HCT116 (cell line): ENCODE data around the gene CDK5RAP2. TPM values are rescaled to one million over a fixed set of nuclear protein-coding genes. Genes with fewer than 3 reads are reported as not detected.

Source experiments
- ATAC-seq: fragments of 200-7000 bp; cut with Tn5 transposase; 2 replicates; pipeline ENCODE4 v1.9.1; 2020; ENCODE audit warnings: mild to moderate bottlenecking, moderate library complexity
- BruUV-seq: library from RNA; stranded (reverse); fragments of 400-500 nt; replicated peaks from 2 replicates; lab custom pipeline; 2021; lab: Mats Ljungman, UMichigan
- CTCF ChIA-PET: fragments of 300-600 bp; sonication (Branson Sonifier 250); formaldehyde crosslinking; loops from one replicate; lab custom pipeline; 2021; ENCODE audit warnings: antibody characterized with exemption; lab: Charles Lee
- POLR2A ChIA-PET: fragments of 300-600, 350-600 bp; sonication (Branson Sonifier 250); formaldehyde crosslinking; loops from one replicate; lab custom pipeline; 2021; ENCODE audit warnings: antibody characterized with exemption; lab: Charles Lee
- RAD21 ChIA-PET, 2 experiments: fragments of 300-600 bp; sonication (Branson Sonifier 250); formaldehyde crosslinking; loops; one replicate each; lab custom pipeline; 2023; ENCODE audit warnings: low total read pairs in 2 of 2; ENCODE audit not compliant: uncharacterized antibody in 2 of 2, unreplicated experiment in 2 of 2, low non-redundant PET in 1 of 2; lab: Charles Lee
- DNase-seq: peaks from one replicate; pipeline ENCODE4 v3.0.0-alpha.2; 2010; ENCODE audit warnings: low read depth, low spot score
- H2AFZ ChIP-seq: fragments of 200-600 bp; shearing (Covaris generic), sonication (generic); 2 replicates; pipeline ENCODE4 v1.6.1; 2017; ENCODE audit warnings: low read depth, mixed run types, mixed read lengths, antibody characterized with exemption, low read length; ENCODE audit not compliant: poor library complexity, severe bottlenecking
- H3K27ac ChIP-seq: 2 replicates; pipeline ENCODE4 v1.5.1; 2012; ENCODE audit warnings: low read depth, low read length
- H3K27me3 ChIP-seq: fragments of 200-600 bp; sonication (generic); 2 replicates; pipeline ENCODE4 v1.6.1; 2016; ENCODE audit warnings: mixed run types, low read length, mixed read lengths; ENCODE audit not compliant: insufficient read depth
- H3K36me3 ChIP-seq, 2 experiments: fragments of 200-500 bp in 1 of 2; fragments of 200-600 bp in 1 of 2; sonication (Bioruptor generic) in 1 of 2; sonication (generic) in 1 of 2; 2 replicates each; pipeline versions ENCODE4 v1.5.1 to v1.6.1; 2014 to 2016; ENCODE audit warnings: low read length in 2 of 2, inconsistent platforms in 1 of 2, mixed read lengths in 1 of 2, mixed run types in 1 of 2; ENCODE audit not compliant: insufficient read depth in 2 of 2, control insufficient read depth in 1 of 2
- H3K4me1 ChIP-seq, 2 experiments: fragments of 200-600 bp in 1 of 2; sonication (generic) in 1 of 2; 2 replicates each; pipeline versions ENCODE4 v1.5.1 to v1.6.1; 2012 to 2017; ENCODE audit warnings: low read length in 2 of 2, inconsistent platforms in 1 of 2, mild to moderate bottlenecking in 1 of 2, mixed read lengths in 1 of 2, mixed run types in 1 of 2, moderate library complexity in 1 of 2; ENCODE audit not compliant: insufficient read depth in 2 of 2, control insufficient read depth in 1 of 2
- H3K4me2 ChIP-seq: fragments of 200-600 bp; sonication (generic); 2 replicates; pipeline ENCODE4 v1.6.1; 2017; ENCODE audit warnings: mixed run types, low read length, mixed read lengths
- H3K4me3 ChIP-seq, 2 experiments: fragments of 200-600 bp in 1 of 2; sonication (generic) in 1 of 2; replicated peaks in 1 of 2; 2 replicates each; pipeline ENCODE4 v1.5.1; 2011 to 2016; ENCODE audit warnings: low read length in 2 of 2, control low read depth in 1 of 2, low read depth in 1 of 2, mild to moderate bottlenecking in 1 of 2, mixed read lengths in 1 of 2, mixed run types in 1 of 2
- H3K79me2 ChIP-seq: fragments of 200-600 bp; sonication (generic); 2 replicates; pipeline ENCODE4 v1.6.1; 2017; ENCODE audit warnings: mild to moderate bottlenecking, mixed run types, low read length, moderate library complexity, mixed read lengths; ENCODE audit not compliant: insufficient read depth
- H3K9ac ChIP-seq: fragments of 200-600 bp; sonication (generic); 2 replicates; pipeline ENCODE4 v1.6.1; 2016; ENCODE audit warnings: low read length, mixed read lengths
- H3K9me2 ChIP-seq: fragments of 200-600 bp; sonication (generic), shearing (Covaris generic); 2 replicates; pipeline ENCODE4 v1.6.1; 2017; ENCODE audit warnings: mixed run types, mild to moderate bottlenecking, moderate library complexity; ENCODE audit not compliant: insufficient read depth
- H3K9me3 ChIP-seq, 2 experiments: fragments of 200-500 bp in 1 of 2; fragments of 200-600 bp in 1 of 2; sonication (Bioruptor generic) in 1 of 2; sonication (generic) in 1 of 2; 2 replicates each; pipeline ENCODE4 v1.6.1; 2014 to 2017; ENCODE audit warnings: low read length in 2 of 2, mixed read lengths in 2 of 2, inconsistent platforms in 1 of 2, low read depth in 1 of 2, mild to moderate bottlenecking in 1 of 2, mixed run types in 1 of 2, moderate library complexity in 1 of 2; ENCODE audit not compliant: control insufficient read depth in 1 of 2, insufficient read depth in 1 of 2
- H4K20me1 ChIP-seq: fragments of 200-600 bp; sonication (generic), shearing (Covaris generic); 2 replicates; pipeline ENCODE4 v1.6.1; 2017; ENCODE audit warnings: mixed run types, mild to moderate bottlenecking, moderate library complexity; ENCODE audit not compliant: insufficient read depth
- CEBPB ChIP-seq: IDR thresholded peaks from 2 replicates; pipeline ENCODE4 v1.6.1; 2012; ENCODE audit warnings: low read depth
- EGR1 ChIP-seq: IDR thresholded peaks from 2 replicates; pipeline ENCODE4 v1.6.1; 2012; ENCODE audit warnings: low read depth
- EZH2phosphoT487 ChIP-seq: fragments of 200-600 bp; IDR thresholded peaks from 2 replicates; pipeline ENCODE4 v1.6.1; 2018; ENCODE audit warnings: antibody characterized with exemption, borderline replicate concordance
- FOSL1 ChIP-seq: IDR thresholded peaks from 2 replicates; pipeline ENCODE4 v1.6.1; 2012; ENCODE audit warnings: low read depth
- JUND ChIP-seq: IDR thresholded peaks from 2 replicates; pipeline ENCODE4 v1.6.1; 2012
- POLR2A ChIP-seq: IDR thresholded peaks from 2 replicates; pipeline ENCODE4 v1.7.0; 2011; ENCODE audit warnings: borderline replicate concordance; ENCODE audit not compliant: insufficient read depth, insufficient read length; ENCODE audit errors: extremely low read depth
- POLR2AphosphoS5 ChIP-seq: IDR thresholded peaks from 2 replicates; pipeline ENCODE4 v1.6.1; 2011; ENCODE audit warnings: mild to moderate bottlenecking, low read depth, low read length, moderate library complexity
- RAD21 ChIP-seq: IDR thresholded peaks from 2 replicates; pipeline ENCODE4 v1.6.1; 2012; ENCODE audit warnings: low read depth, mild to moderate bottlenecking
- SIN3A ChIP-seq: IDR thresholded peaks from 2 replicates; pipeline ENCODE4 v1.6.1; 2012; ENCODE audit warnings: low read depth
- SP1 ChIP-seq: IDR thresholded peaks from 2 replicates; pipeline ENCODE4 v1.6.1; 2012; ENCODE audit warnings: low read depth
- SRF ChIP-seq: IDR thresholded peaks from 2 replicates; pipeline ENCODE4 v1.6.1; 2012; ENCODE audit warnings: low read depth
- TCF7L2 ChIP-seq: IDR thresholded peaks from 2 replicates; pipeline ENCODE4 v1.7.0; 2011; ENCODE audit warnings: borderline replicate concordance, inconsistent platforms; ENCODE audit not compliant: insufficient read depth, insufficient read length; ENCODE audit errors: extremely low read depth
- YY1 ChIP-seq: IDR thresholded peaks from 2 replicates; pipeline ENCODE4 v1.6.1; 2011; ENCODE audit warnings: low read length, low read depth, moderate library complexity, mild to moderate bottlenecking; ENCODE audit not compliant: insufficient replicate concordance; ENCODE audit errors: extremely low read depth
- ZNF274 ChIP-seq: fragments of 200-500 bp; sonication (Bioruptor generic); IDR thresholded peaks from 2 replicates; pipeline ENCODE4 v1.6.1; 2014; ENCODE audit warnings: mild to moderate bottlenecking, low read depth, low read length, inconsistent platforms
- intact Hi-C: fragments of 100-400 bp; cut with micrococcal nuclease; formaldehyde crosslinking; loops from 2 replicates; pipeline ENCODE4 v1.10.0; 2022
- total RNA-seq: library from RNA; stranded (reverse); gene quantifications from one replicate; pipeline ENCODE4 v1.2.1, GENCODE V29; 2021; ENCODE audit not compliant: unreplicated experiment
- TF ChIP-seq, protein P1 (sequence below), 3 experiments: fragments of 200-600 bp in 1 of 3; sonication (generic) in 1 of 3; IDR thresholded peaks in 2 of 3; conservative IDR thresholded peaks in 1 of 3; 2 replicates each; pipeline ENCODE4 v1.5.1; 2012 to 2017; ENCODE audit warnings: low read depth in 2 of 3, low read length in 2 of 3, antibody characterized with exemption in 1 of 3, borderline replicate concordance in 1 of 3, control low read depth in 1 of 3, mild to moderate bottlenecking in 1 of 3, mixed read lengths in 1 of 3, mixed run types in 1 of 3, moderate library complexity in 1 of 3; ENCODE audit not compliant: insufficient read depth in 1 of 3
- TF ChIP-seq, protein P2 (sequence below): IDR thresholded peaks from 2 replicates; pipeline ENCODE4 v1.6.1; 2012

Gene CDK5RAP2
- total RNA-seq, 1 experiment from 2014 or later = 56.2 TPM

DNA sequence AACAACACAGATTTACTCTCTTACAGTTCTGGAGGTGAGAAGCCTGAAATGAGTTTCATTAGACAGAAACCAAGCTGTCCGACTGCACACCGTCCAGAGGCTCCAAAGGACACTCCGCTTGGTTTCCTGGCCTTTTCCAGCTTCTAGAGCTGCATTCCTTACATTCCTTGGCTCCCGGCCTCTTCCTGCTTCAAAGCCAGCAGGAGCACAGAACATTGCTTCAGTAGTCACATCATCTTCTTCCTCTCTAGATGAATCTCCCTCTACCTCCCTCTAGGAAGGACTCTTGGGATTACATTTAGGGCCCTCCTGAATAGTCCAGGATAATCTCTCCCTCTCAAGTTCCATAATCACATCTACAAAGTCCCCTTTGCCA, 213.3 kb downstream of the CDK5RAP2 start:
- RAD21 ChIA-PET = no interaction called here

More for the DNA sequence above, 213.3 kb downstream of the CDK5RAP2 start:
- Histone ChIP-seq H3K4me2 (peak overlapping the region; percentile 77), H2AFZ (peak overlapping the region; percentile 68), H3K79me2 (no peaks in the 10 kb centered on the region)
- no peak for TF ChIP-seq ZNF274
- TF ChIP-seq, protein P1, sequence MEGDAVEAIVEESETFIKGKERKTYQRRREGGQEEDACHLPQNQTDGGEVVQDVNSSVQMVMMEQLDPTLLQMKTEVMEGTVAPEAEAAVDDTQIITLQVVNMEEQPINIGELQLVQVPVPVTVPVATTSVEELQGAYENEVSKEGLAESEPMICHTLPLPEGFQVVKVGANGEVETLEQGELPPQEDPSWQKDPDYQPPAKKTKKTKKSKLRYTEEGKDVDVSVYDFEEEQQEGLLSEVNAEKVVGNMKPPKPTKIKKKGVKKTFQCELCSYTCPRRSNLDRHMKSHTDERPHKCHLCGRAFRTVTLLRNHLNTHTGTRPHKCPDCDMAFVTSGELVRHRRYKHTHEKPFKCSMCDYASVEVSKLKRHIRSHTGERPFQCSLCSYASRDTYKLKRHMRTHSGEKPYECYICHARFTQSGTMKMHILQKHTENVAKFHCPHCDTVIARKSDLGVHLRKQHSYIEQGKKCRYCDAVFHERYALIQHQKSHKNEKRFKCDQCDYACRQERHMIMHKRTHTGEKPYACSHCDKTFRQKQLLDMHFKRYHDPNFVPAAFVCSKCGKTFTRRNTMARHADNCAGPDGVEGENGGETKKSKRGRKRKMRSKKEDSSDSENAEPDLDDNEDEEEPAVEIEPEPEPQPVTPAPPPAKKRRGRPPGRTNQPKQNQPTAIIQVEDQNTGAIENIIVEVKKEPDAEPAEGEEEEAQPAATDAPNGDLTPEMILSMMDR (IDR thresholded peaks at IDR 0.05 in 2 of 3, conservative IDR thresholded peaks at IDR 0.05 in 1 of 3; ENCODE audit: borderline replicate concordance in 1 of 3, insufficient read depth in 1 of 3, low read depth in 2 of 3, low read length in 2 of 3) = peak in 2 of 3 experiments; percentile 48; a peak in 4 of 6 replicates
- no peak for TF ChIP-seq YY1
- no peak for TF ChIP-seq SIN3A
- TF ChIP-seq POLR2A = no peak
- no peak for TF ChIP-seq JUND
- TF ChIP-seq, protein P2, sequence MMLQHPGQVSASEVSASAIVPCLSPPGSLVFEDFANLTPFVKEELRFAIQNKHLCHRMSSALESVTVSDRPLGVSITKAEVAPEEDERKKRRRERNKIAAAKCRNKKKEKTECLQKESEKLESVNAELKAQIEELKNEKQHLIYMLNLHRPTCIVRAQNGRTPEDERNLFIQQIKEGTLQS = no peak
- TF ChIP-seq CEBPB = no peak
- no peak for TF ChIP-seq EZH2phosphoT487
- TF ChIP-seq RAD21 = peak; percentile 22; the same call in 1 of the 2 replicates
- no peak for TF ChIP-seq SRF
- TF ChIP-seq SP1 = no peak
- TF ChIP-seq FOSL1 = no peak
- no peak for TF ChIP-seq POLR2AphosphoS5
- no peak for TF ChIP-seq TCF7L2
- TF ChIP-seq EGR1 = no peak
- TF ChIP-seq, all 23 proteins: peak for 2
- intact Hi-C loops = no loop called here
- Histone ChIP-seq H3K9me2 (no peaks in the 10 kb centered on the region), H3K36me3 (no peaks in the 10 kb centered on the region), H3K4me1 (peaks cover 6 to 12% of the 10 kb centered on the region in 2 experiments; a peak in 2 of 4 replicates), H3K27ac (no peak overlapping the region), H3K9ac (no peak overlapping the region; the same call in 1 of the 2 replicates), H3K4me3 (peak overlapping the region in 1 of 2 experiments; percentile 33; a peak in 2 of 4 replicates), H3K27me3 (no peaks in the 10 kb centered on the region), H4K20me1 (no peaks in the 10 kb centered on the region), H3K9me3 (no peaks in the 10 kb centered on the region; a peak in 1 of 4 replicates)
- DNase-seq (peak; percentile 26), ATAC-seq (peak; percentile 98)
- ChIA-PET CTCF (no interaction called here), POLR2A (no interaction called here)
- no TSS peak for BruUV-seq
